Putamen (tissue), 1 donor: ENCODE results near the gene TMEM132D.

Source experiments
- DNase-seq: peaks from one replicate; pipeline ENCODE4 v3.0.0-alpha.2; 2016; ENCODE audit warnings: low spot score

Gene TMEM132D

GRCh38 chr12:129825316-129825715 is 78.5 kb downstream of the TMEM132D start:
- DNase-seq: no peak

- DNase-seq: no peak
These were observed 81.9 kb downstream of the TMEM132D start for GRCh38 chr12:129821964-129822363.

- DNase-seq: no peak
These were observed 84.4 kb downstream of the TMEM132D start for GRCh38 chr12:129819391-129819790.

GRCh38 chr12:129815846-129816245 is 88.0 kb downstream of the TMEM132D start:
- no peak for DNase-seq

GRCh38 chr12:129811963-129812362 is 91.9 kb downstream of the TMEM132D start:
- no peak for DNase-seq

- no peak for DNase-seq
These were observed 96.7 kb downstream of the TMEM132D start for GRCh38 chr12:129807136-129807535.

- no peak for DNase-seq
These were observed 112.4 kb downstream of the TMEM132D start for GRCh38 chr12:129791396-129791795.

GRCh38 chr12:129790930-129791329 is 112.9 kb downstream of the TMEM132D start:
- no peak for DNase-seq

GRCh38 chr12:129790331-129790730 is 113.5 kb downstream of the TMEM132D start:
- no peak for DNase-seq

- DNase-seq: no peak
These were observed 113.9 kb downstream of the TMEM132D start for GRCh38 chr12:129789921-129790320.

- DNase-seq: peak; percentile 20
These were observed 115.2 kb downstream of the TMEM132D start for GRCh38 chr12:129788506-129789084.

GRCh38 chr12:129779989-129780388 is 123.8 kb downstream of the TMEM132D start:
- DNase-seq: no peak

- DNase-seq: no peak
These were observed 124.8 kb downstream of the TMEM132D start for GRCh38 chr12:129779033-129779432.

GRCh38 chr12:129776977-129777667 is 126.7 kb downstream of the TMEM132D start:
- DNase-seq: no peak

GRCh38 chr12:129772501-129773493 is 131.0 kb downstream of the TMEM132D start:
- peak; percentile 21 for DNase-seq

GRCh38 chr12:129771238-129771637 is 132.6 kb downstream of the TMEM132D start:
- no peak for DNase-seq

GRCh38 chr12:129765719-129766118 is 138.1 kb downstream of the TMEM132D start:
- DNase-seq: no peak

GRCh38 chr12:129762436-129762835 is 141.4 kb downstream of the TMEM132D start:
- no peak for DNase-seq

GRCh38 chr12:129753586-129753985 is 150.2 kb downstream of the TMEM132D start:
- no peak for DNase-seq

GRCh38 chr12:129750421-129750820 is 153.4 kb downstream of the TMEM132D start:
- DNase-seq: no peak

GRCh38 chr12:129746318-129746717 is 157.5 kb downstream of the TMEM132D start:
- no peak for DNase-seq

GRCh38 chr12:129729170-129729569 is 174.7 kb downstream of the TMEM132D start:
- no peak for DNase-seq

GRCh38 chr12:129727100-129727499 is 176.7 kb downstream of the TMEM132D start:
- no peak for DNase-seq
